Measurements from ENCODE around the gene RRH.

GRCh38 chr4:109873791-109874514 is 46.2 kb downstream of the RRH start:
- TF ChIP-seq EZH2 (IDR thresholded peaks at IDR 0.05) (no peak), POLR2AphosphoS5 (IDR thresholded peaks at IDR 0.05; ENCODE audit: borderline replicate concordance, low read depth, low read length) (no peak), FOXP2 (optimal IDR thresholded peaks at IDR 0.05; ENCODE audit: control extremely low read depth, extremely low read length, insufficient read depth) (no peak)

All from SK-N-MC (cell line).